ENCODE data around the gene REEP6. TPM values are rescaled to one million over a fixed set of nuclear protein-coding genes. Genes with fewer than 3 reads are reported as not detected.

Gene REEP6
- total RNA-seq, 3 donors from 2014 or later (not counting 1 experiment from before 2014, with no cell fraction given): 3.9 to 5.0 (median 4.3) TPM

GRCh38 chr19:1445932-1446712 lies 44.9 kb upstream of the REEP6 start:
- Mint-ChIP-seq H3K4me1 (peaks cover 10 to 31% of the 10 kb centered on the region in 2 donors), H3K27me3 (ENCODE audit: low read depth in 2 of 2) (peaks cover 28 to 29% of the 10 kb centered on the region in 2 donors), H3K36me3 (no peaks in the 10 kb centered on the region), H3K9me3 (no peaks in the 10 kb centered on the region), H3K4me3 (no peak overlapping the region), H3K27ac (no peak overlapping the region)
- WGBS (ENCODE audit: insufficient coverage): 2% methylated on average over 97 of the region's 99 CpGs
- Histone ChIP-seq H3K36me3 (ENCODE audit: control insufficient read depth, insufficient read depth, low read length) (peaks cover 15% of the 10 kb centered on the region), H3K27ac (ENCODE audit: low read length) (no peak overlapping the region), H3K4me1 (ENCODE audit: control insufficient read depth, insufficient read depth, low read length) (peaks cover 30% of the 10 kb centered on the region), H3K9me3 (ENCODE audit: control insufficient read depth, insufficient read depth, low read length) (no peaks in the 10 kb centered on the region), H3K4me3 (ENCODE audit: low read length) (no peak overlapping the region), H3K27me3 (ENCODE audit: control insufficient read depth, insufficient read depth, low read length) (peaks cover 37% of the 10 kb centered on the region)
- TF ChIP-seq CTCF (IDR thresholded peaks at IDR 0.05): no peak
- intact Hi-C loops (cut with micrococcal nuclease): no loop called here
- no peak for ATAC-seq
- no peak for DNase-seq

DNA sequence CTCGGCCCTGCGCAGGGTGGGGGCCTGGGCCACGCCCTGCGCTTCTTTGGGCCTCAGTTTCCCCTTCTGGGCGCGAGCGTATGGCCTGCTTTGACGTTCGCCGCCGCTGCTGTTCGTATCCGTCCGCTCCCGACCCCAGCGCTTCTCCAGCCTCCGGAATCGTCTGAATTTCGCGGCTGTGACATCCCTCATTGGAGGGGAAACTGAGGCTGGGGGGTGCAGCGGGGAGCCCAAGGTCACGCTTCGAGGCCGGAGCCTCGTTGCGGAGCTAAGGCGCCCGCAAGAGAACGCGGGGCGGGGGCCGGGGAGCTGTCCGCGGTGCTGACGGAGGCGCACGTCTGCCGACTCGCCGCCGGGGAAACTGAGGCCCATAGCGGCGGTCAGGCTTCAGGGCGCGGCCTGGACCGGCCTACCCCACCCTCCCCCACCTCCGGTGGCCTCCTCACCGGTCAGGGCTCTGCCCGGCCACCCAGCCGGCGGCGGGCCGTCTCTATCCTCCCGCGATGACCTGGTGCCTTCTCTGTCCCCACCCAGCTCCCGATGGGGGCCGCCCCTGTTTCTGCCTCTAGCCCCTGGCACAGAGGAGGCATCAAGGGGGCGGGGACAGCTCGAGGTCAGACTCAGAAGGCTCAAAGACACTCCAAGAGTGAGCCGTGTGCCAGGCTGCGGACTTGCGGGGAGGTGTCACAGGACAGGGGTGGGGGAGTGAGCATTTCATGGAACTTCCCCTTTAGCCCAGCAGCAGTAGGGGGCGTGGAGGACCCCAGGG lies 44.1 kb upstream of the REEP6 start:
- Histone ChIP-seq H3K27ac (ENCODE audit: low read length) (no peak overlapping the region), H3K4me1 (ENCODE audit: control insufficient read depth, insufficient read depth, low read length) (peaks cover 29% of the 10 kb centered on the region), H3K9me3 (ENCODE audit: control insufficient read depth, insufficient read depth, low read length) (no peaks in the 10 kb centered on the region), H3K4me3 (ENCODE audit: low read length) (no peak overlapping the region), H3K36me3 (ENCODE audit: control insufficient read depth, insufficient read depth, low read length) (peaks cover 7% of the 10 kb centered on the region), H3K27me3 (ENCODE audit: control insufficient read depth, insufficient read depth, low read length) (peaks cover 40% of the 10 kb centered on the region)
- no peak for ATAC-seq
- no peak for TF ChIP-seq CTCF (IDR thresholded peaks at IDR 0.05)
- DNase-seq: peak; percentile 41 to 61
- Mint-ChIP-seq H3K4me1 (peaks cover 10 to 31% of the 10 kb centered on the region in 2 donors), H3K27ac (peak overlapping the region in 1 of 2 donors; percentile 23), H3K36me3 (no peaks in the 10 kb centered on the region), H3K27me3 (ENCODE audit: low read depth in 2 of 2) (peaks cover 28 to 30% of the 10 kb centered on the region in 2 donors), H3K4me3 (peak overlapping the region; percentile 59), H3K9me3 (no peaks in the 10 kb centered on the region)
- intact Hi-C loops (cut with micrococcal nuclease): no loop called here
- 4% methylated on average over 63 of the region's 63 CpGs for WGBS (ENCODE audit: insufficient coverage)

DNA sequence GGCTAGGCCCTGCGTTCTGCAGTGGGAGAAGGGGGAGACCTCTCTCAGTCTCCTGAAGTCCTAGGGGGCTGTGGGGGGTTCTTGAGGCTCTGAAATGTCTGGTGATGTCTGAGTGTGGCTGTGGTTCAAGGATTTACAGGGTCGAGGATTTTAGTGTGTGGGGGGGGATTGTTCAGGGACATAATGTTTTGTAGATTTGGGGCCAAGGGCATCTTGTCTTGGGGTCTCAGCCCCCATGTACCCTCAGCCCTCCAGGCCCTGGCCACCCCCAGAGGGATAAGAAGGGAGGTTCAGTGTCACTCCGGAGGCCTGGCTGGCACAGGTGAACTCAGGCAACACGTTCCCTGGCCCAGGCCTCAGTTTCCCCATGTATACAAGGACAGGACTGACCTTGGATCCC lies 43.5 kb upstream of the REEP6 start:
- peak overlapping the region in 1 of 2 donors; percentile 23 for H3K27ac Mint-ChIP-seq
- peaks cover 10 to 31% of the 10 kb centered on the region in 2 donors for H3K4me1 Mint-ChIP-seq
- TF ChIP-seq CTCF (IDR thresholded peaks at IDR 0.05): no peak

More for the DNA sequence above, 43.5 kb upstream of the REEP6 start:
- Histone ChIP-seq H3K4me1 (ENCODE audit: control insufficient read depth, insufficient read depth, low read length) (peaks cover 29% of the 10 kb centered on the region), H3K4me3 (ENCODE audit: low read length) (no peak overlapping the region), H3K36me3 (ENCODE audit: control insufficient read depth, insufficient read depth, low read length) (peaks cover 1% of the 10 kb centered on the region), H3K27ac (ENCODE audit: low read length) (no peak overlapping the region), H3K27me3 (ENCODE audit: control insufficient read depth, insufficient read depth, low read length) (peaks cover 43% of the 10 kb centered on the region), H3K9me3 (ENCODE audit: control insufficient read depth, insufficient read depth, low read length) (no peaks in the 10 kb centered on the region)
- ATAC-seq (no peak), DNase-seq (no peak)
- Mint-ChIP-seq H3K4me3 (peak overlapping the region; percentile 53), H3K27me3 (ENCODE audit: low read depth in 2 of 2) (peaks cover 28 to 30% of the 10 kb centered on the region in 2 donors), H3K36me3 (no peaks in the 10 kb centered on the region), H3K9me3 (no peaks in the 10 kb centered on the region)
- intact Hi-C loops (cut with micrococcal nuclease): no loop called here
- WGBS (ENCODE audit: insufficient coverage): 24% methylated on average over 4 of the region's 4 CpGs

Data from natural killer cell (primary cell).